Thyroid gland (tissue), 4 donors: Measurements from ENCODE around the gene MESP2. TPM values are rescaled to one million over a fixed set of nuclear protein-coding genes. Genes with fewer than 3 reads are reported as not detected.

ENCODE experiments used
- DNase-seq, 2 donors: peaks; one replicate each; pipeline ENCODE4 v3.0.0-alpha.2; 2019
- H3K27ac ChIP-seq, 3 donors: fragments of 200-600 bp; sonication (generic); 1 replicate in 2 of 3; 2 replicates in 1 of 3; pipeline ENCODE4 v1.5.1; 2016 to 2019; ENCODE audit warnings: mild to moderate bottlenecking in 1 of 3, moderate library complexity in 1 of 3
- H3K27me3 ChIP-seq: fragments of 200-600 bp; sonication (generic); one replicate; pipeline ENCODE4 v1.5.1; 2019
- H3K36me3 ChIP-seq, 2 donors: fragments of 200-600 bp; sonication (generic); one replicate each; pipeline ENCODE4 v1.5.1; 2016 to 2019
- H3K4me1 ChIP-seq, 2 donors: fragments of 200-600 bp; sonication (generic); one replicate each; pipeline ENCODE4 v1.5.1; 2017 to 2019
- H3K4me3 ChIP-seq, 3 donors: fragments of 200-600 bp; sonication (generic); replicated peaks in 1 of 3; 1 replicate in 2 of 3; 2 replicates in 1 of 3; pipeline ENCODE4 v1.5.1; 2016; ENCODE audit warnings: mild to moderate bottlenecking in 1 of 3
- H3K9me3 ChIP-seq: fragments of 200-600 bp; sonication (generic); one replicate; pipeline ENCODE4 v1.5.1; 2017
- CTCF ChIP-seq, 6 experiments: fragments of 200-600 bp in 3 of 6; fragments of 450-650 bp in 3 of 6; sonication (generic) in 3 of 6; IDR thresholded peaks; one replicate each; pipeline ENCODE4 v1.5.1; 2016 to 2019; ENCODE audit warnings: antibody characterized with exemption in 6 of 6, mild to moderate bottlenecking in 2 of 6, inconsistent platforms in 1 of 6, moderate library complexity in 1 of 6
- POLR2A ChIP-seq, 2 donors: fragments of 450-650 bp; IDR thresholded peaks; one replicate each; pipeline ENCODE4 v1.6.1; 2017; ENCODE audit warnings: antibody characterized with exemption in 2 of 2, mild to moderate bottlenecking in 2 of 2, moderate library complexity in 1 of 2
- WGBS, 2 donors: methylation state at CpG; one replicate each; pipeline ENCODE4 v1.1.5; 2017; 5-methylcytosine and 5-hydroxymethylcytosine counted together
- intact Hi-C: fragments of 100-400 bp; cut with DNase I; formaldehyde crosslinking; loops from one replicate; pipeline ENCODE4 v1.15.1; 2023
- total RNA-seq, 4 donors: library from RNA; depleted of rRNA; stranded (reverse); fragments of >200 nt; gene quantifications; one replicate each; pipeline ENCODE4 v1.2.3, GENCODE V29; 2016

The MESP2 gene
- total RNA-seq, 4 donors from 2014 or later = 0.34 to 0.67 TPM; not detected in 2

GRCh38 chr15:89754361-89755154 is 21.6 kb upstream of the MESP2 start:
- TF ChIP-seq POLR2A (IDR thresholded peaks at IDR 0.05) (no peak), CTCF (IDR thresholded peaks at IDR 0.05) (no peak)
- Histone ChIP-seq H3K4me1 (peaks cover 0 to 31% of the 10 kb centered on the region in 2 donors), H3K36me3 (no peaks in the 10 kb centered on the region), H3K27me3 (no peaks in the 10 kb centered on the region), H3K27ac (no peak overlapping the region), H3K4me3 (no peak overlapping the region), H3K9me3 (no peaks in the 10 kb centered on the region)
- WGBS, 2 donors = 79 to 81% methylated on average over 8 of the region's 8 CpGs
- DNase-seq = peak in 1 of 2 donors; percentile 17
- intact Hi-C loops = no loop called here

- H3K4me1 ChIP-seq = peaks cover 0 to 20% of the 10 kb centered on the region in 2 donors
- H3K4me3 ChIP-seq = no peak overlapping the region
- intact Hi-C loops = no loop called here
- no peak overlapping the region for H3K27ac ChIP-seq
- H3K9me3 ChIP-seq = no peaks in the 10 kb centered on the region
- WGBS, 2 donors = 80 to 90% methylated on average over 3 to 4 of the region's 4 CpGs
- H3K27me3 ChIP-seq = no peaks in the 10 kb centered on the region
- no peak for TF ChIP-seq POLR2A (IDR thresholded peaks at IDR 0.05)
- TF ChIP-seq CTCF (IDR thresholded peaks at IDR 0.05) = no peak
- no peak for DNase-seq
- no peaks in the 10 kb centered on the region for H3K36me3 ChIP-seq
These were observed 20.4 kb upstream of the MESP2 start for GRCh38 chr15:89755701-89756100.

- no peak for DNase-seq
- Histone ChIP-seq H3K4me1 (peaks cover 0 to 12% of the 10 kb centered on the region in 2 donors), H3K4me3 (no peak overlapping the region), H3K27ac (no peak overlapping the region), H3K9me3 (no peaks in the 10 kb centered on the region), H3K36me3 (no peaks in the 10 kb centered on the region), H3K27me3 (no peaks in the 10 kb centered on the region)
- TF ChIP-seq CTCF (IDR thresholded peaks at IDR 0.05) = no peak
- TF ChIP-seq POLR2A (IDR thresholded peaks at IDR 0.05) = no peak
- 81 to 83% methylated on average over 7 of the region's 7 CpGs for WGBS, 2 donors
- intact Hi-C loops = no loop called here
These were observed 19.2 kb upstream of the MESP2 start for GRCh38 chr15:89756897-89757296.

- no peak overlapping the region for H3K27ac ChIP-seq
- peaks cover 0 to 8% of the 10 kb centered on the region in 2 donors for H3K4me1 ChIP-seq
- H3K36me3 ChIP-seq = no peaks in the 10 kb centered on the region
- H3K9me3 ChIP-seq = no peaks in the 10 kb centered on the region
- no peaks in the 10 kb centered on the region for H3K27me3 ChIP-seq
- no peak for DNase-seq
- H3K4me3 ChIP-seq = no peak overlapping the region
- intact Hi-C loops = no loop called here
- no peak for TF ChIP-seq POLR2A (IDR thresholded peaks at IDR 0.05)
- TF ChIP-seq CTCF (IDR thresholded peaks at IDR 0.05) = no peak
- WGBS, 2 donors = 90 to 94% methylated on average over 8 of the region's 8 CpGs
These were observed 17.8 kb upstream of the MESP2 start for GRCh38 chr15:89758283-89758682.

- Histone ChIP-seq H3K27me3 (no peaks in the 10 kb centered on the region), H3K4me3 (no peak overlapping the region), H3K4me1 (peaks cover 0 to 8% of the 10 kb centered on the region in 2 donors), H3K27ac (no peak overlapping the region), H3K9me3 (no peaks in the 10 kb centered on the region), H3K36me3 (no peaks in the 10 kb centered on the region)
- no peak for DNase-seq
- WGBS, 2 donors = 83 to 89% methylated on average over 7 to 8 of the region's 8 CpGs
- no peak for TF ChIP-seq POLR2A (IDR thresholded peaks at IDR 0.05)
- no peak for TF ChIP-seq CTCF (IDR thresholded peaks at IDR 0.05)
- intact Hi-C loops = no loop called here
These were observed 17.2 kb upstream of the MESP2 start for GRCh38 chr15:89758981-89759380.
